ENCODE data around the gene PLEKHH2.

PLEKHH2 gene

GRCh38 chr2:43766006-43766405 lies 128.9 kb downstream of the PLEKHH2 start:
- DNase-seq = no peak

GRCh38 chr2:43773876-43774613 lies 137.0 kb downstream of the PLEKHH2 start, which contains the start of gene DYNC2LI1:
DYNC2LI1 (plus strand) TSS chr2:43774039; CDS start chr2:43774139, 100 bp downstream.
- peak; percentile 93 for DNase-seq

- no peak for DNase-seq
These were observed 137.6 kb downstream of the PLEKHH2 start for GRCh38 chr2:43774617-43775016.

GRCh38 chr2:43776324-43776723 lies 139.3 kb downstream of the PLEKHH2 start:
- no peak for DNase-seq

GRCh38 chr2:43777306-43777926 lies 140.4 kb downstream of the PLEKHH2 start:
- no peak for DNase-seq

GRCh38 chr2:43778233-43778632 lies 141.2 kb downstream of the PLEKHH2 start:
- no peak for DNase-seq

- no peak for DNase-seq
These were observed 150.8 kb downstream of the PLEKHH2 start for GRCh38 chr2:43787895-43788294.

GRCh38 chr2:43788646-43789045 lies 151.6 kb downstream of the PLEKHH2 start:
- DNase-seq = no peak

- no peak for DNase-seq
These were observed 153.1 kb downstream of the PLEKHH2 start for GRCh38 chr2:43790147-43790546.

- no peak for DNase-seq
These were observed 154.1 kb downstream of the PLEKHH2 start for GRCh38 chr2:43791035-43791765.

GRCh38 chr2:43792653-43793052 lies 155.6 kb downstream of the PLEKHH2 start:
- no peak for DNase-seq

GRCh38 chr2:43794956-43795355 lies 157.9 kb downstream of the PLEKHH2 start:
- no peak for DNase-seq

GRCh38 chr2:43796206-43796605 lies 159.1 kb downstream of the PLEKHH2 start:
- DNase-seq = no peak

GRCh38 chr2:43798300-43798699 lies 161.2 kb downstream of the PLEKHH2 start:
- no peak for DNase-seq

- DNase-seq = no peak
These were observed 163.8 kb downstream of the PLEKHH2 start for GRCh38 chr2:43800894-43801293.

- no peak for DNase-seq
These were observed 165.1 kb downstream of the PLEKHH2 start for GRCh38 chr2:43802135-43802534.

GRCh38 chr2:43803113-43803512 lies 166.1 kb downstream of the PLEKHH2 start:
- DNase-seq = no peak

- DNase-seq = no peak
These were observed 169.6 kb downstream of the PLEKHH2 start for GRCh38 chr2:43806719-43807031.

GRCh38 chr2:43810452-43810851 lies 173.4 kb downstream of the PLEKHH2 start:
- no peak for DNase-seq

GRCh38 chr2:43810888-43811287 lies 173.8 kb downstream of the PLEKHH2 start:
- DNase-seq = no peak

- no peak for DNase-seq
These were observed 174.9 kb downstream of the PLEKHH2 start for GRCh38 chr2:43812006-43812405.

GRCh38 chr2:43812947-43813346 lies 175.9 kb downstream of the PLEKHH2 start:
- no peak for DNase-seq

- DNase-seq = no peak
These were observed 177.7 kb downstream of the PLEKHH2 start for GRCh38 chr2:43814711-43815110.

All from left hindlimb (tissue), 1 donor.